Heart right ventricle (tissue), 16 donors: ENCODE data around the gene TINAG. TPM values are rescaled to one million over a fixed set of nuclear protein-coding genes. Genes with fewer than 3 reads are reported as not detected.

ENCODE experiments used
- ATAC-seq, 8 donors: fragments of 200-7000 bp; cut with Tn5 transposase; one replicate each; pipeline ENCODE4 v1.9.1; 2020; ENCODE audit warnings: mild to moderate bottlenecking in 8 of 8, moderate library complexity in 8 of 8, moderate number of reproducible peaks in 1 of 8
- DNase-seq, 2 donors: peaks; one replicate each; pipeline ENCODE4 v3.0.0-alpha.2; 2020
- H3K27ac ChIP-seq, 10 donors: fragments of 200-600 bp; sonication (generic) in 2 of 10; one replicate each; pipeline versions ENCODE4 v1.5.0 to v1.8.0; 2020 to 2022; ENCODE audit warnings: mild to moderate bottlenecking in 3 of 10
- H3K27me3 ChIP-seq, 7 donors: fragments of 200-600 bp; one replicate each; pipeline ENCODE4 v1.8.0; 2021 to 2022; ENCODE audit warnings: mild to moderate bottlenecking in 2 of 7
- H3K36me3 ChIP-seq, 9 donors: fragments of 200-600 bp; sonication (generic) in 1 of 9; one replicate each; pipeline versions ENCODE4 v1.5.0 to v1.8.0; 2020 to 2022; ENCODE audit warnings: mild to moderate bottlenecking in 2 of 9
- H3K4me1 ChIP-seq, 9 donors: fragments of 200-600 bp; sonication (generic) in 1 of 9; one replicate each; pipeline versions ENCODE4 v1.5.0 to v1.8.0; 2020 to 2022; ENCODE audit warnings: mild to moderate bottlenecking in 4 of 9
- H3K4me3 ChIP-seq, 10 donors: fragments of 200-600 bp; sonication (generic) in 2 of 10; one replicate each; pipeline versions ENCODE4 v1.5.0 to v1.8.0; 2020 to 2022; ENCODE audit warnings: mild to moderate bottlenecking in 7 of 10, moderate library complexity in 2 of 10
- H3K9me3 ChIP-seq, 11 donors: fragments of 200-600 bp in 10 of 11; sonication (generic) in 2 of 11; one replicate each; pipeline versions ENCODE4 v1.5.0 to v1.8.0; 2013 to 2022; ENCODE audit warnings: mild to moderate bottlenecking in 2 of 11, control low read depth in 1 of 11, moderate library complexity in 1 of 11
- WGBS, 2 donors: extraction: QIAGEN DNeasy Blood & Tissue Kit; methylation state at CpG; one replicate each; pipeline ENCODE4 v1.1.7; 2013; ENCODE audit warnings: inconsistent platforms in 1 of 2; 5-methylcytosine and 5-hydroxymethylcytosine counted together
- intact Hi-C, 10 donors: fragments of 100-400 bp; cut with DNase I; formaldehyde crosslinking; loops; one replicate each; pipeline versions ENCODE4 v1.11.1 to v1.14.2; 2022
- polyA plus RNA-seq, 2 donors: library from polyadenylated mRNA; stranded (reverse); fragments of 200-250 nt; gene quantifications; one replicate each; pipeline ENCODE4 v1.2.3, GENCODE V29; 2013
- total RNA-seq, 10 donors: library from RNA; stranded (reverse); fragmentation: NEBNext Ultra II Directional in 3 of 10; extraction: Animal tissue kit (Norgen Biotek cat#: 25700) in 3 of 10; gene quantifications; one replicate each; pipeline versions ENCODE4 v1.2.1 to v1.2.4, GENCODE V29; 2021 to 2023
- TF ChIP-seq, protein P1 (sequence below), 9 donors: fragments of 200-600 bp; sonication (generic) in 2 of 9; IDR thresholded peaks; one replicate each; pipeline versions ENCODE4 v1.5.0 to v1.8.0; 2021 to 2022; ENCODE audit warnings: antibody characterized with exemption in 9 of 9, mild to moderate bottlenecking in 5 of 9, moderate library complexity in 1 of 9
- donor health status: Arrhythmogenic right ventricular cardiomyopathy.
- donor health status: ischemic (EF 13 %, LVEDD 7.1; RV severe dilation, severe dysfunction).
- donor health status: healthy with polysubstance abuse.
- donor health status: DM: no; HTN: yes; CAD: no.
- donor health status: DM: no; HTN: no; CAD: no.
- donor health status: ischemic (EF 25% LVEDD 6.9; RV normal size, moderate dysfunction).
- donor health status: ischemic (EF 25% LVEDD 5.7; RV mildly dilated, moderate dysfunction).
- donor health status: healthy.
- donor health status: DM: yes; HTN: yes; CAD: no.
- donor health status: Ischemic cardiomyopathy.
- donor health status: ischemic (EF 35%, LVEDD 5.7; RV mildly dilated, moderate dysfunction).
- donor health status: nonischemic (EF 11% LVEDD 7.7; RV severe dilation, severe dysfunction).
- donor health status: DM: yes; HTN: yes; CAD: no.
- donor health status: PGD.
- donor health status: ischemic (EF 29% LVEDD 5.4; RV normal size, mild dysfunction).
- donor health status: nonischemic (EF 23%, LVEDD 6.1; RV moderate dilation, normal function).

Gene TINAG
- total and polyA plus RNA-seq, 12 donors: 0.04 to 1.0 (median 0.30) TPM; not detected in 2

DNA sequence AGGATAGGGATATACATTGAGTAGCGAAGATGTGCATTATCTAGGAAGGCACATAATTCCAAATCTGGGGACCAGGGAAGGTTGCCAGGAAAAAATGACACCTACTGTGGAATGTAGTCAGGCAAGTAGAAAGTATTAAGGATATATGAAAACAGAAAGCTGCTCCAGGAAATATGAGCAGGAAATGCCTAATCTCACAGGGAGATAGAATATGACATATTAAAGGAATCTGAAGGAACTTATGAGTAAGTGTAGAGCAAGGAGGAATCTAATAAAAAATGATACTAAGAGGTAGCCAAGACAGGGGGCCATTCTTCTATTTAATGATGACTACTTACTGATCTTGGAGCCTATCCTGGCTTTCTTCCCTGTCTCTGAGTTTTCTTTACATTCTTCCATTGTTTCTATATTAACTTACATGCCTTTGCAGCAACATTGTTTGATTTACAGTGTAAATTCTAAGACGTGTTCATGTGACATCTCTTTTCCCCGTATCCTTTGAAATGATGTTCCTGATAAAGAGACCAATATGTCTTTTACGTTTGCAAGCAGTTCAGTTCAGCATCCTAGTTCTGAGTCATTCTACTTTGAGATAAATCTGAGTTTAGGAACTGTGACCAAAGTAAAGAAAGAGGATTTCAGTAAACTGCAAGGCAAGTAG lies 58.6 kb downstream of the TINAG start:
- no peak for DNase-seq
- Histone ChIP-seq H3K4me1 (no peaks in the 10 kb centered on the region), H3K4me3 (no peak overlapping the region), H3K9me3 (no peaks in the 10 kb centered on the region), H3K27me3 (no peaks in the 10 kb centered on the region), H3K36me3 (no peaks in the 10 kb centered on the region), H3K27ac (no peak overlapping the region)
- TF ChIP-seq, protein P1, sequence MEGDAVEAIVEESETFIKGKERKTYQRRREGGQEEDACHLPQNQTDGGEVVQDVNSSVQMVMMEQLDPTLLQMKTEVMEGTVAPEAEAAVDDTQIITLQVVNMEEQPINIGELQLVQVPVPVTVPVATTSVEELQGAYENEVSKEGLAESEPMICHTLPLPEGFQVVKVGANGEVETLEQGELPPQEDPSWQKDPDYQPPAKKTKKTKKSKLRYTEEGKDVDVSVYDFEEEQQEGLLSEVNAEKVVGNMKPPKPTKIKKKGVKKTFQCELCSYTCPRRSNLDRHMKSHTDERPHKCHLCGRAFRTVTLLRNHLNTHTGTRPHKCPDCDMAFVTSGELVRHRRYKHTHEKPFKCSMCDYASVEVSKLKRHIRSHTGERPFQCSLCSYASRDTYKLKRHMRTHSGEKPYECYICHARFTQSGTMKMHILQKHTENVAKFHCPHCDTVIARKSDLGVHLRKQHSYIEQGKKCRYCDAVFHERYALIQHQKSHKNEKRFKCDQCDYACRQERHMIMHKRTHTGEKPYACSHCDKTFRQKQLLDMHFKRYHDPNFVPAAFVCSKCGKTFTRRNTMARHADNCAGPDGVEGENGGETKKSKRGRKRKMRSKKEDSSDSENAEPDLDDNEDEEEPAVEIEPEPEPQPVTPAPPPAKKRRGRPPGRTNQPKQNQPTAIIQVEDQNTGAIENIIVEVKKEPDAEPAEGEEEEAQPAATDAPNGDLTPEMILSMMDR (IDR thresholded peaks at IDR 0.05): no peak
- 43 to 63% methylated on average over 4 of the region's 4 CpGs for WGBS, 2 donors
- no peak for ATAC-seq
- intact Hi-C loops: no loop called here

DNA sequence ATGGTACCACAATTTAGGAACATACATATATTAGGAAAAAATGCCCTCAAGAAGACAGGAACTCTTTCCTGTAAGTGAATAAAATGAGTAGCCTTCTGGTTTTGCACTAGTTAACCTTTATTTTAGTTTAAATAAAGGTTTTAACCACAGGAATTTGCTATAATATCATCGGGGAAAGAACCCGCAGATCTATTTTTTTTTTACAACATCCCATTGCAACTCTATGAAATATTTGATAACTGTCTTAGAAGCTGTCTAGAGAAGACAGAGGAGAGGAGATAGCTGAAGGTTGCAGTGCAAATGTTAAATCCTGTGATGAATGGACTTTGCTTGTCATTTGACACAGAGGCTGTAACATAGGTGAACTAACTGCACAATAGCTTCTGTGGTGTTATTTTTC lies 69.5 kb downstream of the TINAG start:
- no peak overlapping the region for H3K4me3 ChIP-seq
- DNase-seq (no peak), ATAC-seq (no peak)
- no peaks in the 10 kb centered on the region for H3K9me3 ChIP-seq
- WGBS, 2 donors: 78 to 83% methylated on average over 2 of the region's 2 CpGs
- intact Hi-C loops: no loop called here
- TF ChIP-seq, protein P1 (IDR thresholded peaks at IDR 0.05): no peak
- no peaks in the 10 kb centered on the region for H3K4me1 ChIP-seq
- no peaks in the 10 kb centered on the region for H3K27me3 ChIP-seq
- H3K36me3 ChIP-seq: no peaks in the 10 kb centered on the region
- H3K27ac ChIP-seq: no peak overlapping the region

DNA sequence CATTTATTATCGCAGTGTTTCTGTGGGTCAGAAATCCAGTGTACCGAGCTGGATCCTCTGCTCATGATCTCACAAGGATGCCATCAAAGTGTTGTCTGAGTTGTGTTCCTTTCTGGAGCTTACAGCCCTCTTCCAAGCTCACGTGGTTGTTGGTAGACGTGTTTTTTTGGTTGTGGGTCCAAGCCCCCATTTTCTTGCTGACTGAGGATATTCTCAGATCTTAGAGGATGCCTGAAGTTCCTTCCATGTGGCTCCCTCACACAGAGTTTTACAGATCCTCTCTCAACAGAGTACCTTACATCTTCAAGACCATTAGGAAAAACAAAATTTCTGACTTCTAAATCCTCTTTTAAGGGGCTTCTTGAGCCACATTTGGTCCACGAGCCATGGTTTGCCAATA lies 78.1 kb downstream of the TINAG start:
- H3K4me1 ChIP-seq: no peaks in the 10 kb centered on the region
- no peaks in the 10 kb centered on the region for H3K27me3 ChIP-seq
- TF ChIP-seq, protein P1 (IDR thresholded peaks at IDR 0.05): no peak
- WGBS, 2 donors: 83 to 86% methylated on average over 5 of the region's 5 CpGs
- H3K9me3 ChIP-seq: no peaks in the 10 kb centered on the region
- no peak overlapping the region for H3K27ac ChIP-seq
- no peak for ATAC-seq
- no peaks in the 10 kb centered on the region for H3K36me3 ChIP-seq
- intact Hi-C loops: no loop called here
- DNase-seq: no peak
- H3K4me3 ChIP-seq: no peak overlapping the region

DNA sequence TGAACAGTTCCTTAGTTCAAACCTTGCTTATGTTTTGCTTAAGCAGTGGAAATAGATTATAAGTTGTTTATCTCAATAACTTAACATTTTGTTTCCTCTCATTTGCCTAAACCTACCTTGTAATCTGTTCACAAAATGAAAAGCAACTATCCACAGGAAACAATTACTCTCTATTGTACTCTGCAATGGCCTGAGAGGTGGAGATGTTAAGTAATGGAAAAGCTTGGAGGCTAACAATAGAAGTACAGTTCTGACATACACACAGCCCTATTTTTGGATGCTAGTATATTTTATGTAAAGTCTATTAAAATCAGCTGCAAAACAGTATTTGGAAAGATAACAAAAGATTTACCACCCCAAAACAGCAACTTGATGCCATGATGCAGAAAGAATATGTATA lies 82.1 kb downstream of the TINAG start:
- intact Hi-C loops: no loop called here

More for the DNA sequence above, 82.1 kb downstream of the TINAG start:
- no peaks in the 10 kb centered on the region for H3K4me1 ChIP-seq
- DNase-seq (no peak), ATAC-seq (no peak)
- no peaks in the 10 kb centered on the region for H3K36me3 ChIP-seq
- H3K27me3 ChIP-seq: no peaks in the 10 kb centered on the region
- H3K9me3 ChIP-seq: peaks cover 0 to 12% (median 0%) of the 10 kb centered on the region in 11 donors
- H3K27ac ChIP-seq: no peak overlapping the region
- TF ChIP-seq, protein P1 (IDR thresholded peaks at IDR 0.05): no peak
- no peak overlapping the region for H3K4me3 ChIP-seq
